OCI-LY7 (cell line): ENCODE data around the gene DMXL1.

ENCODE experiments used
- CTCF ChIP-seq: fragments of 200-600 bp; sonication (generic); conservative IDR thresholded peaks from 2 replicates; pipeline ENCODE4 v1.5.1; 2014; ENCODE audit warnings: mild to moderate bottlenecking, antibody characterized with exemption, low read length, moderate library complexity, mixed read lengths
- EZH2phosphoT487 ChIP-seq: fragments of 200-600 bp; sonication (generic); IDR thresholded peaks from 2 replicates; pipeline ENCODE4 v1.6.1; 2018; ENCODE audit warnings: low read depth, borderline replicate concordance, mild to moderate bottlenecking, mixed run types, antibody characterized with exemption, low read length, moderate library complexity, mixed read lengths

- TF ChIP-seq CTCF (no peak), EZH2phosphoT487 (no peak)
These were observed 149.8 kb downstream of the DMXL1 start for GRCh38 chr5:119220576-119221197.
